ENCODE results near the gene ARID1A. TPM values are rescaled to one million over a fixed set of nuclear protein-coding genes. Genes with fewer than 3 reads are reported as not detected.

ARID1A gene
- total RNA-seq, 1 donor from 2014 or later = 142 TPM

GRCh38 chr1:26829184-26829911, 133.5 kb downstream of the ARID1A start:
- intact Hi-C loops (cut with micrococcal nuclease) = no loop called here

GRCh38 chr1:26831059-26831458, 135.2 kb downstream of the ARID1A start:
- no peak for ATAC-seq (ENCODE audit: low read depth)
- CTCF ChIA-PET = interaction anchor here (1.0 to 5.0 kb wide), 3 partner anchors 11 to 212 kb away, joined by 3 to 47 read pairs (median 8); no protein-coding TSS in a partner anchor
- no peak for TF ChIP-seq CTCF (IDR thresholded peaks at IDR 0.05)
- DNase-seq = no peak
- Mint-ChIP-seq H3K36me3 (ENCODE audit: low read depth) (peaks cover 46% of the 10 kb centered on the region), H3K9me3 (no peaks in the 10 kb centered on the region), H3K27me3 (no peaks in the 10 kb centered on the region), H3K27ac (peak overlapping the region; percentile 6), H3K4me3 (no peak overlapping the region), H3K4me1 (peaks cover 67% of the 10 kb centered on the region)
- POLR2A ChIA-PET = interaction anchor here (0.6 to 3.1 kb wide), 4 partner anchors 10 to 37 kb away, joined by 4 to 40 read pairs (median 12); no protein-coding TSS in a partner anchor
- intact Hi-C loops (cut with micrococcal nuclease) = no loop called here

More at GRCh38 chr1:26829184-26829911, 133.5 kb downstream of the ARID1A start:
- ATAC-seq (ENCODE audit: low read depth) (no peak), DNase-seq (no peak)
- ChIA-PET POLR2A (interaction anchor here (0.5 to 1.8 kb wide), 7 partner anchors 9 to 1343 kb away, joined by 3 to 10 read pairs (median 4); partner anchors contain the start of genes GPATCH3 and GPN2), CTCF (interaction anchor here (0.9 to 1.1 kb wide), 2 partner anchors 19 to 20 kb away, joined by 3 read pairs; no protein-coding TSS in a partner anchor)
- Mint-ChIP-seq H3K4me1 (peaks cover 66% of the 10 kb centered on the region), H3K27me3 (no peaks in the 10 kb centered on the region), H3K9me3 (no peaks in the 10 kb centered on the region), H3K4me3 (peak overlapping the region; percentile 86), H3K36me3 (ENCODE audit: low read depth) (peaks cover 33% of the 10 kb centered on the region), H3K27ac (peak overlapping the region; percentile 46)
- TF ChIP-seq CTCF (IDR thresholded peaks at IDR 0.05) = no peak

Other genes with a start within 250 kb of the ARID1A start
- 462 and 493 TPM in 2 replicates for gene HMGN2, start 223.6 kb upstream of the ARID1A start, total RNA-seq
- gene RPS6KA1, start 166.3 kb upstream of the ARID1A start, total RNA-seq = 139 and 150 TPM in 2 replicates
- 29.6 and 35.4 TPM in 2 replicates for gene PIGV, start 91.9 kb downstream of the ARID1A start, total RNA-seq
- gene ZDHHC18, start 130.7 kb downstream of the ARID1A start, total RNA-seq = 27.1 and 30.3 TPM in 2 replicates
- 0.22 and 0.29 TPM in 2 replicates for gene SFN, start 167.1 kb downstream of the ARID1A start, total RNA-seq
- gene GPN2, start 194.3 kb downstream of the ARID1A start, total RNA-seq = 42.6 and 48.6 TPM in 2 replicates
- 24.0 and 26.0 TPM in 2 replicates for gene GPATCH3, start 204.5 kb downstream of the ARID1A start, total RNA-seq
- gene NR0B2, start 218.0 kb downstream of the ARID1A start, total RNA-seq = not detected in 2 replicates
- gene NUDC, start 225.7 kb downstream of the ARID1A start, total RNA-seq = 71.7 and 73.7 TPM in 2 replicates

Data from activated B cell treated with CpG ODN at 0.5 μM for 24 hours (primary cell).